ENCODE measurements around the gene OSBPL9. TPM values are rescaled to one million over a fixed set of nuclear protein-coding genes. Genes with fewer than 3 reads are reported as not detected.
"Not testable (repeated sequence)": the region's sequence is repeated elsewhere in the genome, so short reads cannot be mapped to it uniquely, and the experiment has no call there.

Gene OSBPL9
- total RNA-seq, 1 donor from 2014 or later, result 149 TPM

DNA sequence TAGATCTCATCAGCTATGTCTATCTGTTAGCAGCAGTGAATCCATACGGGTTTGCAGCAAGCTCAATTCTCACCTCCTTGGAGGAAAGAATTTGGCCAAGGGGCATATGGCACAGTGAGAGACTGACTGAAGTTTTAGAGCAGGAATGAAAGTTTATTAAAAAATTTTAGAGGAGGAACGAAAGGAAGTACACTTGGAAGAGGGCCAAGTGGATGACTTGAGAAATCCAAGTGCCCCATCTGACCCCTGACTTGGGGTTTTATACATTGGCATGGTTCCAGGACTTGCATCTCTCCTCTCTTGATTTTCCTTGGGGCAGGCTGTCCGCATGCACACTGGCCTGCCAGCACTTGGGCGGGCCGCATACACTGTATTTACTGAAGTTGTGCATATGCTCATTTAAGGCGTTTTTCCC, 9.2 kb upstream of the OSBPL9 start:
- Mint-ChIP-seq H3K9me3 (no peaks in the 10 kb centered on the region), H3K27me3 (ENCODE audit: insufficient read depth, low read depth) (peaks cover 9% of the 10 kb centered on the region), H3K27ac (no peak overlapping the region), H3K4me1 (no peaks in the 10 kb centered on the region), H3K36me3 (no peaks in the 10 kb centered on the region), H3K4me3 (no peak overlapping the region)
- no peak overlapping the region for H2AFZ ChIP-seq (replicated peaks)
- no peaks in the 10 kb centered on the region for H3K9me3 ChIP-seq (ENCODE audit: low read depth)
- DNase-seq (ENCODE audit: low spot score), result no peak
- no peaks in the 10 kb centered on the region for H3K79me2 ChIP-seq (ENCODE audit: low read depth)
- no peaks in the 10 kb centered on the region for H4K20me1 ChIP-seq (ENCODE audit: low read depth)
- H3K36me3 ChIP-seq, result no peaks in the 10 kb centered on the region
- H3K9ac ChIP-seq, result no peak overlapping the region
- H3K4me2 ChIP-seq, result no peak overlapping the region
- H3K4me3 ChIP-seq, result no peak overlapping the region
- H3K27me3 ChIP-seq, result no peaks in the 10 kb centered on the region
- TF ChIP-seq EZH2 (IDR thresholded peaks at IDR 0.05) (no peak), EZH2phosphoT487 (IDR thresholded peaks at IDR 0.05) (no peak)
- TF ChIP-seq, protein P1, sequence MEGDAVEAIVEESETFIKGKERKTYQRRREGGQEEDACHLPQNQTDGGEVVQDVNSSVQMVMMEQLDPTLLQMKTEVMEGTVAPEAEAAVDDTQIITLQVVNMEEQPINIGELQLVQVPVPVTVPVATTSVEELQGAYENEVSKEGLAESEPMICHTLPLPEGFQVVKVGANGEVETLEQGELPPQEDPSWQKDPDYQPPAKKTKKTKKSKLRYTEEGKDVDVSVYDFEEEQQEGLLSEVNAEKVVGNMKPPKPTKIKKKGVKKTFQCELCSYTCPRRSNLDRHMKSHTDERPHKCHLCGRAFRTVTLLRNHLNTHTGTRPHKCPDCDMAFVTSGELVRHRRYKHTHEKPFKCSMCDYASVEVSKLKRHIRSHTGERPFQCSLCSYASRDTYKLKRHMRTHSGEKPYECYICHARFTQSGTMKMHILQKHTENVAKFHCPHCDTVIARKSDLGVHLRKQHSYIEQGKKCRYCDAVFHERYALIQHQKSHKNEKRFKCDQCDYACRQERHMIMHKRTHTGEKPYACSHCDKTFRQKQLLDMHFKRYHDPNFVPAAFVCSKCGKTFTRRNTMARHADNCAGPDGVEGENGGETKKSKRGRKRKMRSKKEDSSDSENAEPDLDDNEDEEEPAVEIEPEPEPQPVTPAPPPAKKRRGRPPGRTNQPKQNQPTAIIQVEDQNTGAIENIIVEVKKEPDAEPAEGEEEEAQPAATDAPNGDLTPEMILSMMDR (IDR thresholded peaks at IDR 0.05), result no peak
- no peaks in the 10 kb centered on the region for H3K4me1 ChIP-seq
- no peaks in the 10 kb centered on the region for H3F3A ChIP-seq (ENCODE audit: low read depth)
- H3K27ac ChIP-seq, result no peak overlapping the region

DNA sequence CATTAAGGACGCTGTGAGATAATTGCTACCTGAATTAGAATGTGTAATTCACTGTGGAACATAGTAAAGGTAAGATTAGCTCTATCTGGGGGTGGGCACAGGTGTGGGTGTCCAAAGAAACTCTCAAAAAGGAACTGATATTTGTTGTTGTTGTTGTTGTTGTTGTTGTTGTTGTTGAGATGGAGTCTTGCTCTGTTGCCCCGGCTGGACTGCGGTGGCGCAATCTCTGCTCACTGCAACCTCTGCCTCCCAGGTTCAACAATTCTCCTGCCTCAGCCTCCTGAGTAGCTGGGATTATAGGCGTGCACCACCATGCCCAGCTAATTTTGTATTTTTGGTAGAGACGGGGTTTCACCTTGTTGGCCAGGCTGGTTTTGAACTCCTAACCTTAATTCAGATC, 6.8 kb upstream of the OSBPL9 start:
- not testable (repeated sequence) for H3K4me3 Mint-ChIP-seq; H3K9me3 Mint-ChIP-seq; H2AFZ ChIP-seq (replicated peaks)

DNA sequence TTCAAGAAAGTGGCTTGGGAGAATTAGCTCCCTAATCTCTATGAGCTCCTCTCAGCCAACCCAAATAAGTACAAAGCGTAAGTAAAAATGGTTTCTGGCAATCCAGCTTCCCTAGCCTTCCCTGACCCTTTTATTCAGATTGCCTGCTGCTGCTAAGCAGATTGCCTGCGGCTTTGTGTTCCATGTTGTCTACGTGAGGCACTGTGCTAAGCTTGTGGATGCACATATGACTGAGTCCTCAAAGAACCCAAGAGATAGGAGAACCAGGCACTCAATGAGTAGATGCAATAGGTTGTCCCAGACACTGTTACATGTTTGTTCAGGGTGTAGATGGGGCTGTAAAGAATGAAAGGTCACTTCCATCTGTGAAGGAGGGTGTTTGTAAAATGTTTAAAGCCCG, 6.3 kb upstream of the OSBPL9 start:
- no peak overlapping the region for H3K4me3 ChIP-seq
- H3K4me2 ChIP-seq, result peak overlapping the region; percentile 22
- no peaks in the 10 kb centered on the region for H3K4me1 Mint-ChIP-seq
- no peaks in the 10 kb centered on the region for H3K27me3 ChIP-seq
- no peaks in the 10 kb centered on the region for H3K4me1 ChIP-seq
- H2AFZ ChIP-seq (replicated peaks), result peak overlapping the region; percentile 54
- H3K9ac ChIP-seq, result no peak overlapping the region
- H3K36me3 Mint-ChIP-seq, result no peaks in the 10 kb centered on the region
- no peaks in the 10 kb centered on the region for H3K36me3 ChIP-seq
- no peak for DNase-seq (ENCODE audit: low spot score)
- H3K9me3 Mint-ChIP-seq, result no peaks in the 10 kb centered on the region
- no peaks in the 10 kb centered on the region for H3K79me2 ChIP-seq (ENCODE audit: low read depth)
- H3K4me3 Mint-ChIP-seq, result no peak overlapping the region
- no peaks in the 10 kb centered on the region for H3F3A ChIP-seq (ENCODE audit: low read depth)
- H3K27ac ChIP-seq, result no peak overlapping the region
- H3K27ac Mint-ChIP-seq, result peak overlapping the region; percentile 34
- H4K20me1 ChIP-seq (ENCODE audit: low read depth), result no peaks in the 10 kb centered on the region
- H3K27me3 Mint-ChIP-seq (ENCODE audit: insufficient read depth, low read depth), result peaks cover 5% of the 10 kb centered on the region
- TF ChIP-seq, protein P1 (IDR thresholded peaks at IDR 0.05), result no peak
- no peak for TF ChIP-seq EZH2phosphoT487 (IDR thresholded peaks at IDR 0.05)
- TF ChIP-seq EZH2 (IDR thresholded peaks at IDR 0.05), result no peak
- no peaks in the 10 kb centered on the region for H3K9me3 ChIP-seq (ENCODE audit: low read depth)

More for the DNA sequence above, 6.8 kb upstream of the OSBPL9 start:
- not testable (repeated sequence) for H3K27me3 ChIP-seq; H3K4me3 ChIP-seq; H3K9me3 ChIP-seq (ENCODE audit: low read depth); H3K79me2 ChIP-seq (ENCODE audit: low read depth); H3K9ac ChIP-seq; H3K36me3 Mint-ChIP-seq; H3F3A ChIP-seq (ENCODE audit: low read depth); H3K27ac ChIP-seq; DNase-seq (ENCODE audit: low spot score); H3K27me3 Mint-ChIP-seq (ENCODE audit: insufficient read depth, low read depth); H4K20me1 ChIP-seq (ENCODE audit: low read depth); H3K4me1 Mint-ChIP-seq; H3K4me2 ChIP-seq; H3K36me3 ChIP-seq; H3K27ac Mint-ChIP-seq; H3K4me1 ChIP-seq

DNA sequence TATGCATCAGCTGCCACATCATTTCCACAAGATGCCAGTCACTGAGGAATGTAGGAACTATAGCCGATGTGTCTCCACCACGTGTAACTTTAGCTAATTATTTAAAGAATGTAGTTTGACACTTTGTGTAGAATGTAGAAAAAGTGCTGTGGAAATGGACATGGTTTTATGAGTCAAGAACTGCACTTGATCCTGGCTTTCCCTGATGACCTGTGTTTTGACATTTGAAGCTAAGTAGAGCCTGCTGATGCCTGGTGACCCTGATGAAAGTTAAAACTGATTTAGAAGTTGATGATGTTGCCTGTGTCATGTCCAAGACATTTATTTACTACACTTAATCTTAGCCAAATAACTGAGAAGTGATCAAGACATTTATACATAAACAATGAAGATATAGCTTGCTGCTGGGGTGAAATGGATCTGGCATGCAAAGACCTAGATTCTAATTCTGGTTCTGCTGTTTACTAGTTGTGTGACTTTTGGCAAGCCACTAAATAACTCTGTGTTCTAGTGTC, 4.4 kb upstream of the OSBPL9 start:
- H3K79me2 ChIP-seq (ENCODE audit: low read depth), result peaks cover 2% of the 10 kb centered on the region
- Mint-ChIP-seq H3K36me3 (no peaks in the 10 kb centered on the region), H3K27ac (no peak overlapping the region), H3K9me3 (no peaks in the 10 kb centered on the region), H3K4me3 (no peak overlapping the region), H3K4me1 (peaks cover under 1% of the 10 kb centered on the region), H3K27me3 (ENCODE audit: insufficient read depth, low read depth) (peaks cover 5% of the 10 kb centered on the region)
- no peak overlapping the region for H3K4me3 ChIP-seq
- no peak for DNase-seq (ENCODE audit: low spot score)
- H2AFZ ChIP-seq (replicated peaks), result no peak overlapping the region
- no peaks in the 10 kb centered on the region for H3K27me3 ChIP-seq
- H4K20me1 ChIP-seq (ENCODE audit: low read depth), result no peaks in the 10 kb centered on the region
- no peak overlapping the region for H3K9ac ChIP-seq
- H3K36me3 ChIP-seq, result no peaks in the 10 kb centered on the region
- peaks cover 3% of the 10 kb centered on the region for H3K4me1 ChIP-seq
- TF ChIP-seq, protein P1 (IDR thresholded peaks at IDR 0.05), result no peak
- TF ChIP-seq EZH2phosphoT487 (IDR thresholded peaks at IDR 0.05), result no peak
- no peak for TF ChIP-seq EZH2 (IDR thresholded peaks at IDR 0.05)
- no peaks in the 10 kb centered on the region for H3K9me3 ChIP-seq (ENCODE audit: low read depth)
- no peaks in the 10 kb centered on the region for H3F3A ChIP-seq (ENCODE audit: low read depth)
- H3K4me2 ChIP-seq, result no peak overlapping the region
- H3K27ac ChIP-seq, result no peak overlapping the region
